A673 (cell line): Measurements from ENCODE around the gene VANGL2.

Experiments
- EZH2 ChIP-seq: fragments of 200-600 bp; sonication (generic); IDR thresholded peaks from 2 replicates; pipeline ENCODE4 v1.6.1; 2017; ENCODE audit warnings: borderline replicate concordance, low read depth, mild to moderate bottlenecking, mixed read lengths, antibody characterized with exemption, low read length; ENCODE audit not compliant: poor library complexity, severe bottlenecking
- TF ChIP-seq, protein P1 (sequence below): fragments of 300-800, 200-600 bp; sonication (generic); conservative IDR thresholded peaks from 2 replicates; pipeline ENCODE4 v1.5.1; 2017; ENCODE audit warnings: low read depth, mild to moderate bottlenecking, antibody characterized with exemption, low read length, moderate library complexity, mixed read lengths

DNA sequence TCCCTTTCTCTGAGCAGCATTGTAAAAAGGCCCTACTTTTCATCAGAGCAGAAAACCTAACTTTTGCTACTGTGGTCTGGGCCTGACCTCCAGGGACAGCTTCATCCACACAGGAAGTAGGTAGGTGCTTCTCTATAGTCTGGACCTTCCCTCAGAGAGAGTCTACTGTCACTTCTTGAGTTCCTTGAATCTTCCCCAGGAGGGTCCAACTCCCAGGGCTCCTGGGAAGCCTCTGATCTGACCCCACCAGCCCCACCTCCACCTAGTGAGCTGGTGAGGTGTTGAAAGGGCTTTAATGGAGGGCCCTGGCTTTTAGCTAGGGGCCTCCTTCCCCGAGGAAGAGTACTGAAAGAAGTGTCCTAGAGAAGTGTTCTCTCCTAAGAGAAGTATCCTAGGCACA is 2.7 kb upstream of the VANGL2 start:
- TF ChIP-seq, protein P1, sequence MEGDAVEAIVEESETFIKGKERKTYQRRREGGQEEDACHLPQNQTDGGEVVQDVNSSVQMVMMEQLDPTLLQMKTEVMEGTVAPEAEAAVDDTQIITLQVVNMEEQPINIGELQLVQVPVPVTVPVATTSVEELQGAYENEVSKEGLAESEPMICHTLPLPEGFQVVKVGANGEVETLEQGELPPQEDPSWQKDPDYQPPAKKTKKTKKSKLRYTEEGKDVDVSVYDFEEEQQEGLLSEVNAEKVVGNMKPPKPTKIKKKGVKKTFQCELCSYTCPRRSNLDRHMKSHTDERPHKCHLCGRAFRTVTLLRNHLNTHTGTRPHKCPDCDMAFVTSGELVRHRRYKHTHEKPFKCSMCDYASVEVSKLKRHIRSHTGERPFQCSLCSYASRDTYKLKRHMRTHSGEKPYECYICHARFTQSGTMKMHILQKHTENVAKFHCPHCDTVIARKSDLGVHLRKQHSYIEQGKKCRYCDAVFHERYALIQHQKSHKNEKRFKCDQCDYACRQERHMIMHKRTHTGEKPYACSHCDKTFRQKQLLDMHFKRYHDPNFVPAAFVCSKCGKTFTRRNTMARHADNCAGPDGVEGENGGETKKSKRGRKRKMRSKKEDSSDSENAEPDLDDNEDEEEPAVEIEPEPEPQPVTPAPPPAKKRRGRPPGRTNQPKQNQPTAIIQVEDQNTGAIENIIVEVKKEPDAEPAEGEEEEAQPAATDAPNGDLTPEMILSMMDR, result no peak
- no peak for TF ChIP-seq EZH2
